IMR-90 (cell line): Measurements from ENCODE around the gene FCHSD2. TPM values are rescaled to one million over a fixed set of nuclear protein-coding genes. Genes with fewer than 3 reads are reported as not detected.

Source experiments
- ATAC-seq: fragments of 200-7000 bp; cut with Tn5 transposase; 2 replicates; pipeline ENCODE4 v1.9.1; 2020; ENCODE audit warnings: low read depth, mild to moderate bottlenecking, moderate library complexity
- BruUV-seq: library from RNA; stranded (reverse); fragments of 400-500 nt; replicated peaks from 2 replicates; lab custom pipeline; 2021; lab: Mats Ljungman, UMichigan
- CTCF ChIA-PET: fragments of 300-600 bp; formaldehyde crosslinking; extraction: SDS; loops from one replicate; lab custom pipeline; 2021; ENCODE audit warnings: antibody characterized with exemption; lab: Yijun Ruan, JAX
- POLR2A ChIA-PET: fragments of 300-600 bp; sonication (Branson Sonifier 250); formaldehyde crosslinking; loops from one replicate; lab custom pipeline; 2022; ENCODE audit warnings: antibody characterized with exemption; ENCODE audit not compliant: unreplicated experiment; lab: Charles Lee
- DNase-seq: peaks from one replicate; pipeline ENCODE4 v3.0.0; 2013
- H2AFZ ChIP-seq: replicated peaks from 2 replicates; pipeline ENCODE3; 2013; ENCODE audit warnings: low read length, mild to moderate bottlenecking; ENCODE audit not compliant: poor library complexity
- H2AK5ac ChIP-seq: 2 replicates; pipeline ENCODE4 v1.6.1; 2013; ENCODE audit warnings: low read depth, low read length, inconsistent platforms
- H2AK9ac ChIP-seq: replicated peaks from 2 replicates; pipeline ENCODE3; 2013; ENCODE audit warnings: mild to moderate bottlenecking, low read depth, low read length, moderate library complexity; ENCODE audit not compliant: poor library complexity
- H2BK120ac ChIP-seq: 2 replicates; pipeline ENCODE4 v1.6.1; 2013; ENCODE audit warnings: low read depth, low read length, inconsistent platforms
- H2BK15ac ChIP-seq: 3 replicates; pipeline ENCODE4 v1.6.1; 2013; ENCODE audit warnings: low read depth, low read length, inconsistent platforms
- H2BK20ac ChIP-seq: 2 replicates; pipeline ENCODE4 v1.6.1; 2013; ENCODE audit warnings: low read depth, mild to moderate bottlenecking, inconsistent platforms, low read length, moderate library complexity
- H2BK5ac ChIP-seq: 2 replicates; pipeline ENCODE4 v1.6.1; 2013; ENCODE audit warnings: mild to moderate bottlenecking, low read depth, low read length, inconsistent platforms; ENCODE audit not compliant: poor library complexity, severe bottlenecking
- H3K14ac ChIP-seq: replicated peaks from 2 replicates; pipeline ENCODE4 v1.6.1; 2013; ENCODE audit warnings: low read depth, low read length, inconsistent platforms
- H3K18ac ChIP-seq: 2 replicates; pipeline ENCODE4 v1.6.1; 2013; ENCODE audit warnings: low read depth, low read length, control low read depth
- H3K23ac ChIP-seq: 2 replicates; pipeline ENCODE4 v1.6.1; 2013; ENCODE audit warnings: low read depth, low read length, inconsistent platforms
- H3K27ac ChIP-seq: 2 replicates; pipeline ENCODE4 v1.5.1; 2013; ENCODE audit warnings: mild to moderate bottlenecking, control low read depth, low read length; ENCODE audit not compliant: insufficient read depth
- H3K27me3 ChIP-seq: 2 replicates; pipeline ENCODE4 v1.6.1; 2013; ENCODE audit warnings: low read length; ENCODE audit not compliant: control insufficient read depth, insufficient read depth
- H3K36me3 ChIP-seq: 2 replicates; pipeline ENCODE4 v1.6.1; 2013; ENCODE audit warnings: low read length, mixed read lengths; ENCODE audit not compliant: control insufficient read depth, insufficient read depth
- H3K4ac ChIP-seq: 2 replicates; pipeline ENCODE4 v1.6.1; 2013; ENCODE audit warnings: low read depth, low read length, inconsistent platforms
- H3K4me1 ChIP-seq: 2 replicates; pipeline ENCODE4 v1.6.1; 2013; ENCODE audit warnings: low read length, mixed read lengths; ENCODE audit not compliant: control insufficient read depth, insufficient read depth
- H3K4me2 ChIP-seq: 2 replicates; pipeline ENCODE4 v1.6.1; 2013; ENCODE audit warnings: low read depth, mild to moderate bottlenecking, control low read depth, low read length, moderate library complexity
- H3K4me3 ChIP-seq: 2 replicates; pipeline ENCODE4 v1.5.1; 2013; ENCODE audit warnings: low read depth, mild to moderate bottlenecking, control low read depth, low read length, moderate library complexity; ENCODE audit not compliant: insufficient read depth
- H3K56ac ChIP-seq: 2 replicates; pipeline ENCODE4 v1.6.1; 2013; ENCODE audit warnings: low read length, inconsistent platforms; ENCODE audit not compliant: insufficient read depth; ENCODE audit errors: extremely low read depth
- H3K79me1 ChIP-seq, 2 experiments: 2 replicates each; pipeline ENCODE4 v1.6.1; 2013; ENCODE audit warnings: low read length in 2 of 2, inconsistent platforms in 1 of 2, low read depth in 1 of 2
- H3K9ac ChIP-seq: 2 replicates; pipeline ENCODE4 v1.6.1; 2013; ENCODE audit warnings: low read depth, low read length, control low read depth
- H3K9me1 ChIP-seq: 2 replicates; pipeline ENCODE4 v1.6.1; 2013; ENCODE audit warnings: low read length, inconsistent platforms; ENCODE audit not compliant: insufficient read depth
- H3K9me3 ChIP-seq: 2 replicates; pipeline ENCODE4 v1.6.1; 2013; ENCODE audit warnings: low read length; ENCODE audit not compliant: control insufficient read depth, insufficient read depth
- H4K20me1 ChIP-seq: 2 replicates; pipeline ENCODE4 v1.6.1; 2013; ENCODE audit warnings: low read length, inconsistent platforms; ENCODE audit not compliant: insufficient read depth
- H4K5ac ChIP-seq: 2 replicates; pipeline ENCODE4 v1.6.1; 2013; ENCODE audit warnings: mild to moderate bottlenecking, low read depth, low read length, control low read depth
- H4K8ac ChIP-seq, 2 experiments: 2 replicates each; pipeline ENCODE4 v1.6.1; 2013; ENCODE audit warnings: low read depth in 2 of 2, low read length in 2 of 2, control low read depth in 1 of 2, inconsistent platforms in 1 of 2
- H4K91ac ChIP-seq: 2 replicates; pipeline ENCODE4 v1.6.1; 2013; ENCODE audit warnings: low read depth, low read length, inconsistent platforms; ENCODE audit not compliant: insufficient read depth
- CEBPB ChIP-seq: IDR thresholded peaks from 2 replicates; pipeline ENCODE4 v1.6.1; 2012; ENCODE audit warnings: low read depth, low read length, improper control_type of control experiment
- FOS ChIP-seq: fragments of 150-350 bp; IDR thresholded peaks from 2 replicates; pipeline ENCODE4 v1.6.1; 2016; ENCODE audit warnings: low read depth, low read length
- MAFK ChIP-seq: IDR thresholded peaks from 2 replicates; pipeline ENCODE4 v1.6.1; 2012; ENCODE audit warnings: low read depth, low read length, improper control_type of control experiment
- MAZ ChIP-seq: IDR thresholded peaks from 2 replicates; pipeline ENCODE4 v1.6.1; 2012; ENCODE audit warnings: low read depth, mild to moderate bottlenecking, low read length, improper control_type of control experiment, moderate library complexity, borderline replicate concordance
- MXI1 ChIP-seq: IDR thresholded peaks from 2 replicates; pipeline ENCODE4 v1.6.1; 2012; ENCODE audit warnings: low read depth, mild to moderate bottlenecking, low read length, moderate library complexity, borderline replicate concordance
- POLR2A ChIP-seq: IDR thresholded peaks from 2 replicates; pipeline ENCODE4 v1.6.1; 2012; ENCODE audit warnings: mild to moderate bottlenecking, low read depth, low read length
- RAD21 ChIP-seq: IDR thresholded peaks from 2 replicates; pipeline ENCODE4 v1.6.1; 2012; ENCODE audit warnings: low read length, improper control_type of control experiment
- RFX5 ChIP-seq: IDR thresholded peaks from 2 replicates; pipeline ENCODE4 v1.8.0; 2012; ENCODE audit warnings: low read depth, mild to moderate bottlenecking, low read length, moderate library complexity
- SMC3 ChIP-seq: fragments of 150-350 bp; IDR thresholded peaks from 2 replicates; pipeline ENCODE4 v1.6.1; 2016; ENCODE audit warnings: low read depth, mild to moderate bottlenecking, antibody characterized with exemption, low read length, moderate library complexity
- WGBS, 2 experiments: methylation state at CpG; one replicate each; pipeline versions ENCODE4 v1.1.5 to v1.1.7; 2013; ENCODE audit warnings: missing lambda C conversion rate in 2 of 2; ENCODE audit not compliant: insufficient read length in 1 of 2; ENCODE audit errors: extremely low coverage in 2 of 2; 5-methylcytosine and 5-hydroxymethylcytosine counted together
- dilution Hi-C: fragments of 300-500 bp; cut with HindIII; formaldehyde crosslinking; loops from one replicate; pipeline ENCODE4 v1.14.3; 2018; ENCODE audit warnings: low sequenced_read_pairs; ENCODE audit not compliant: unreplicated experiment
- in situ Hi-C: fragments of 300-500 bp; cut with MboI; formaldehyde crosslinking; loops from 3 replicates; pipeline ENCODE4 v1.14.3; 2019; ENCODE audit warnings: low sequenced_read_pairs, inconsistent platforms, mixed read lengths
- intact Hi-C: fragments of 100-400 bp; cut with micrococcal nuclease; formaldehyde crosslinking; loops from 2 replicates; pipeline ENCODE4 v1.10.0; 2022
- polyA plus RNA-seq, 3 experiments: library from polyadenylated mRNA; depleted of rRNA; stranded (reverse); fragments of >200 nt; gene quantifications; 2 replicates each; pipeline ENCODE4 v1.2.3, GENCODE V29; 2012; ENCODE audit warnings: low replicate concordance in 1 of 3
- total RNA-seq: library from RNA; depleted of rRNA; stranded (reverse); fragments of >200 nt; gene quantifications from 2 replicates; pipeline ENCODE4 v1.2.3, GENCODE V29; 2012
- TF ChIP-seq, protein P1 (sequence below): fragments of 150-350 bp; IDR thresholded peaks from 2 replicates; pipeline ENCODE4 v1.6.1; 2017; ENCODE audit warnings: mild to moderate bottlenecking, antibody characterized with exemption, low read length, low read depth
- TF ChIP-seq, protein P2 (sequence below): fragments of 150-350 bp; IDR thresholded peaks from 2 replicates; pipeline ENCODE4 v1.6.1; 2016; ENCODE audit warnings: low read depth, mild to moderate bottlenecking, low read length, moderate library complexity, borderline replicate concordance
- TF ChIP-seq, protein P3 (sequence below): conservative IDR thresholded peaks from 2 replicates; pipeline ENCODE4 v1.5.1; 2012; ENCODE audit warnings: mild to moderate bottlenecking, low read depth, low read length, improper control_type of control experiment

The FCHSD2 gene
- total and polyA plus RNA-seq, 2 of the 4 experiments (the other 2 are of a cell fraction) = 5.9 to 18.7 TPM

DNA sequence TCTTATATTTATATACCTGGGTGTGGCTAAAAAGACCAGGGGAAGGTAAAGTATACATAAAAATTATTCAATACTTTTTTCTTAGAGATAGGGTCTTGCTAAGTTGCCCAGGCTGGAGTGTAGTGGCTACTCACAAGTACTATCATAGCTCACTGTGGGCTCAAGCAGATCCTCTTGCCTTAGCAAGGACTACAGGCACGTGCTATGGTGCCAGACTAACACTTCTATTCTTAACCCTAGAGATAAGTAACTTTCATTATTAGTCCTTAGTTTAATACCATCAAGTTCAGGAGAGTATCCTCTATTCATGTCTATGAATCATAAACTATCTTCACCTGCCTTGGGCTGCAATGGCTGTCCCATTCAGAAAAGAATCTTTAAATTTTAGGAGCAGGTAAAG lies 11.9 kb downstream of the FCHSD2 start:
- Histone ChIP-seq H3K27me3 (no peaks in the 10 kb centered on the region), H3K27ac (no peak overlapping the region), H2BK120ac (no peak overlapping the region), H3K14ac (no peak overlapping the region), H2AK9ac (no peak overlapping the region), H2AK5ac (no peak overlapping the region), H3K4ac (no peak overlapping the region), H3K9me1 (0 out of 2 replicates have a peak, but pooled peaks cover 5% of the 10 kb centered on the region), H4K91ac (no peak overlapping the region), H2BK20ac (no peak overlapping the region), H2BK15ac (no peak overlapping the region), H3K9ac (no peak overlapping the region), H3K4me3 (no peak overlapping the region), H4K20me1 (peaks cover 11% of the 10 kb centered on the region; the same call in 1 of the 2 replicates), H3K79me1 (peaks cover 17 to 61% of the 10 kb centered on the region in 2 experiments), H3K36me3 (peaks cover 9% of the 10 kb centered on the region; the same call in 1 of the 2 replicates), H4K5ac (no peak overlapping the region), H3K18ac (no peak overlapping the region), H3K4me2 (no peak overlapping the region), H3K4me1 (peaks cover 2% of the 10 kb centered on the region; the same call in 1 of the 2 replicates), H4K8ac (no peak overlapping the region), H2AFZ (no peak overlapping the region), H3K9me3 (peaks cover 3% of the 10 kb centered on the region; the same call in 1 of the 2 replicates), H2BK5ac (no peak overlapping the region), H3K56ac (no peak overlapping the region), H3K23ac (no peak overlapping the region)
- ATAC-seq (no peak), DNase-seq (no peak)
- ChIA-PET POLR2A (no interaction called here), CTCF (no interaction called here)
- dilution Hi-C loops (no loop called here), intact Hi-C loops (no loop called here), in situ Hi-C loops (no loop called here)
- TF ChIP-seq RAD21 (no peak), MAZ (no peak), POLR2A (no peak), SMC3 (no peak), RFX5 (no peak), MAFK (no peak), CEBPB (no peak), MXI1 (no peak), FOS (no peak)
- TF ChIP-seq, protein P1, sequence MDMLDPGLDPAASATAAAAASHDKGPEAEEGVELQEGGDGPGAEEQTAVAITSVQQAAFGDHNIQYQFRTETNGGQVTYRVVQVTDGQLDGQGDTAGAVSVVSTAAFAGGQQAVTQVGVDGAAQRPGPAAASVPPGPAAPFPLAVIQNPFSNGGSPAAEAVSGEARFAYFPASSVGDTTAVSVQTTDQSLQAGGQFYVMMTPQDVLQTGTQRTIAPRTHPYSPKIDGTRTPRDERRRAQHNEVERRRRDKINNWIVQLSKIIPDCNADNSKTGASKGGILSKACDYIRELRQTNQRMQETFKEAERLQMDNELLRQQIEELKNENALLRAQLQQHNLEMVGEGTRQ = no peak
- TF ChIP-seq, protein P2, sequence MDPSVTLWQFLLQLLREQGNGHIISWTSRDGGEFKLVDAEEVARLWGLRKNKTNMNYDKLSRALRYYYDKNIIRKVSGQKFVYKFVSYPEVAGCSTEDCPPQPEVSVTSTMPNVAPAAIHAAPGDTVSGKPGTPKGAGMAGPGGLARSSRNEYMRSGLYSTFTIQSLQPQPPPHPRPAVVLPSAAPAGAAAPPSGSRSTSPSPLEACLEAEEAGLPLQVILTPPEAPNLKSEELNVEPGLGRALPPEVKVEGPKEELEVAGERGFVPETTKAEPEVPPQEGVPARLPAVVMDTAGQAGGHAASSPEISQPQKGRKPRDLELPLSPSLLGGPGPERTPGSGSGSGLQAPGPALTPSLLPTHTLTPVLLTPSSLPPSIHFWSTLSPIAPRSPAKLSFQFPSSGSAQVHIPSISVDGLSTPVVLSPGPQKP = no peak
- TF ChIP-seq, protein P3, sequence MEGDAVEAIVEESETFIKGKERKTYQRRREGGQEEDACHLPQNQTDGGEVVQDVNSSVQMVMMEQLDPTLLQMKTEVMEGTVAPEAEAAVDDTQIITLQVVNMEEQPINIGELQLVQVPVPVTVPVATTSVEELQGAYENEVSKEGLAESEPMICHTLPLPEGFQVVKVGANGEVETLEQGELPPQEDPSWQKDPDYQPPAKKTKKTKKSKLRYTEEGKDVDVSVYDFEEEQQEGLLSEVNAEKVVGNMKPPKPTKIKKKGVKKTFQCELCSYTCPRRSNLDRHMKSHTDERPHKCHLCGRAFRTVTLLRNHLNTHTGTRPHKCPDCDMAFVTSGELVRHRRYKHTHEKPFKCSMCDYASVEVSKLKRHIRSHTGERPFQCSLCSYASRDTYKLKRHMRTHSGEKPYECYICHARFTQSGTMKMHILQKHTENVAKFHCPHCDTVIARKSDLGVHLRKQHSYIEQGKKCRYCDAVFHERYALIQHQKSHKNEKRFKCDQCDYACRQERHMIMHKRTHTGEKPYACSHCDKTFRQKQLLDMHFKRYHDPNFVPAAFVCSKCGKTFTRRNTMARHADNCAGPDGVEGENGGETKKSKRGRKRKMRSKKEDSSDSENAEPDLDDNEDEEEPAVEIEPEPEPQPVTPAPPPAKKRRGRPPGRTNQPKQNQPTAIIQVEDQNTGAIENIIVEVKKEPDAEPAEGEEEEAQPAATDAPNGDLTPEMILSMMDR = no peak
- WGBS, 2 experiments = no CpG with 5 or more reads among the region's 1 CpG
- BruUV-seq = no TSS peak
